Gastrocnemius medialis (tissue), 4 donors: ENCODE data around the gene PIP4K2A.

Experiments
- CTCF ChIP-seq, 5 experiments: fragments of 450-650 bp in 3 of 5; fragments of 200-600 bp in 2 of 5; sonication (generic) in 2 of 5; IDR thresholded peaks in 4 of 5; conservative IDR thresholded peaks in 1 of 5; 1 replicate in 4 of 5; 2 replicates in 1 of 5; pipeline ENCODE4 v1.5.1; 2016 to 2019; ENCODE audit warnings: antibody characterized with exemption in 5 of 5, mild to moderate bottlenecking in 3 of 5, moderate library complexity in 3 of 5
- POLR2A ChIP-seq, 2 donors: fragments of 450-650 bp; IDR thresholded peaks; one replicate each; pipeline ENCODE4 v1.6.1; 2017; ENCODE audit warnings: antibody characterized with exemption in 2 of 2, mild to moderate bottlenecking in 2 of 2, moderate library complexity in 2 of 2

GRCh38 chr10:22752272-22752889, 38.0 kb upstream of the PIP4K2A start:
- TF ChIP-seq CTCF (IDR thresholded peaks at IDR 0.05 in 4 of 5, conservative IDR thresholded peaks at IDR 0.05 in 1 of 5) (no peak), POLR2A (IDR thresholded peaks at IDR 0.05) (no peak)
